ENCODE results near the gene GABRA6.

GRCh38 chr5:161700065-161700464 is 14.5 kb downstream of the GABRA6 start:
- no peak for TF ChIP-seq CTCF (IDR thresholded peaks at IDR 0.05)
- no peak for TF ChIP-seq POLR2A (IDR thresholded peaks at IDR 0.05)
